Karpas-422 (cell line): Measurements from ENCODE around the gene SNX24. TPM values are rescaled to one million over a fixed set of nuclear protein-coding genes. Genes with fewer than 3 reads are reported as not detected.

ENCODE experiments used
- DNase-seq: peaks from one replicate; pipeline ENCODE4 v3.0.0-alpha.2; 2015
- H2AFZ ChIP-seq: fragments of 200-600 bp; sonication (generic); 2 replicates; pipeline ENCODE4 v1.6.1; 2014; ENCODE audit warnings: antibody characterized with exemption, low read length, mixed read lengths
- H3K27ac ChIP-seq: fragments of 200-600 bp; sonication (generic); 2 replicates; pipeline ENCODE4 v1.5.1; 2014; ENCODE audit warnings: mild to moderate bottlenecking, low read length, moderate library complexity
- H3K27me3 ChIP-seq: fragments of 200-600 bp; sonication (generic); 2 replicates; pipeline ENCODE4 v1.6.1; 2014; ENCODE audit warnings: low read length, mixed read lengths
- H3K36me3 ChIP-seq: fragments of 200-600 bp; sonication (generic); 2 replicates; pipeline ENCODE4 v1.6.1; 2014; ENCODE audit warnings: low read length, mixed read lengths; ENCODE audit not compliant: insufficient read depth
- H3K4me1 ChIP-seq: fragments of 200-600 bp; sonication (generic); 2 replicates; pipeline ENCODE4 v1.6.1; 2014; ENCODE audit warnings: mild to moderate bottlenecking, low read length, mixed read lengths
- H3K4me2 ChIP-seq: fragments of 200-600 bp; sonication (generic); 2 replicates; pipeline ENCODE4 v1.6.1; 2014; ENCODE audit warnings: low read length, low read depth, mild to moderate bottlenecking; ENCODE audit not compliant: poor library complexity, severe bottlenecking
- H3K4me3 ChIP-seq: fragments of 200-600 bp; sonication (generic); 2 replicates; pipeline ENCODE4 v1.5.1; 2014; ENCODE audit warnings: mild to moderate bottlenecking, antibody characterized with exemption, low read length, mixed read lengths
- H3K79me2 ChIP-seq: fragments of 200-600 bp; sonication (generic); 2 replicates; pipeline ENCODE4 v1.6.1; 2014; ENCODE audit warnings: mild to moderate bottlenecking, low read length, mixed read lengths
- H3K9ac ChIP-seq: fragments of 200-600 bp; sonication (generic); 2 replicates; pipeline ENCODE4 v1.6.0; 2014; ENCODE audit warnings: low read length
- H3K9me2 ChIP-seq: fragments of 200-600 bp; sonication (generic), shearing (Covaris generic); replicated peaks from 2 replicates; pipeline ENCODE4 v1.6.0; 2014; ENCODE audit warnings: mild to moderate bottlenecking, low read length, moderate library complexity; ENCODE audit not compliant: insufficient read depth
- H3K9me3 ChIP-seq: fragments of 300-700, 200-600 bp; sonication (generic); 2 replicates; pipeline ENCODE4 v1.6.1; 2014; ENCODE audit warnings: low read length, mixed read lengths
- H4K20me1 ChIP-seq: fragments of 200-600 bp; sonication (generic); 2 replicates; pipeline ENCODE4 v1.6.1; 2014; ENCODE audit warnings: mild to moderate bottlenecking, antibody characterized with exemption, low read length, low read depth; ENCODE audit not compliant: insufficient read depth
- small RNA-seq: library from RNA; depleted of rRNA; stranded (forward); fragments of <200 nt; gene quantifications from one replicate; pipeline ENCODE3, GENCODE V24; 2014
- total RNA-seq: library from RNA; depleted of rRNA; stranded (reverse); fragments of >200 nt; shearing (Covaris generic); gene quantifications from 2 replicates; pipeline ENCODE4 v1.2.3, GENCODE V29; 2014; ENCODE audit warnings: low replicate concordance; rRNA removed

Gene SNX24
- total RNA-seq, 1 experiment from 2014 or later, result not detected

DNA sequence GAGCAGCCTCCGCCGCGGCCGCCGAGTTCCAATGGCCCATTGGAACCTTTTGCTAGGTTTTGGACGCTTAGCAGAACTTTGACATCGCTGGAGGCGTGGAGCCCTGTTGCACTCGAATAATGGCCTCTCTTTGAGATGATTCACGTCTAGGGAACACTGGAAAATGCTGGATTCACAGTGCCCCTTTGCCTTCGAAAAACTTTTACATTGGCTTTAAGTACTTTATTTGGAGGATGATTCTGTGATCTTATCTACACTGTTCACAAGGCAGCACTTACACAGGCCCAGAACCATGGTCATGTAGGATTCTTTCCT, 191.6 kb downstream of the SNX24 start:
- Histone ChIP-seq H4K20me1 (no peaks in the 10 kb centered on the region), H3K9ac (no peak overlapping the region), H3K9me3 (no peaks in the 10 kb centered on the region), H3K9me2 (no peaks in the 10 kb centered on the region), H3K4me2 (no peak overlapping the region), H3K4me3 (no peak overlapping the region), H3K36me3 (no peaks in the 10 kb centered on the region), H3K79me2 (no peaks in the 10 kb centered on the region), H3K4me1 (no peaks in the 10 kb centered on the region), H3K27ac (no peak overlapping the region), H2AFZ (no peak overlapping the region), H3K27me3 (no peaks in the 10 kb centered on the region)
- no peak for DNase-seq

DNA sequence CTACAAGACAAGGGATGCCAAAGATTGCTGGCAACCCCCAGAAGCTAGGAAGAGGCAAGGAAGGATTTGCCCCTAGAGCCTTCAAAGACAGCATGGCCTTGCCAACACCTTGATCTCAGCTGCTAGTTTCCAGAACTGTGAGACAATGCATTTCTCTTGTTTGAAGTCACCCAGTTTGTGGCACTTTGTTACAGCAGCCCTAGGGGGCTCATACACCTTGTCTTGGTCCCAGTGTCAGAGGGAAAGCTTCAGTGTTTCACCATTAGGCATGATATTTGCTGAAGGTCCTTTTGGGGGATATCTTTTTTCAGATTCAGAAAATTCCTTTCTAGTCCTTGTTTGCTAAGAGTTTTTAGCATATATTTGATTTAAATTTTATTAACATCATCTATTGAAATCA, 194.3 kb downstream of the SNX24 start:
- H3K79me2 ChIP-seq, result no peaks in the 10 kb centered on the region
- H3K4me3 ChIP-seq, result no peak overlapping the region
- no peaks in the 10 kb centered on the region for H3K9me2 ChIP-seq
- no peaks in the 10 kb centered on the region for H3K36me3 ChIP-seq
- H3K27me3 ChIP-seq, result no peaks in the 10 kb centered on the region
- no peak overlapping the region for H3K9ac ChIP-seq
- DNase-seq, result no peak
- H3K4me2 ChIP-seq, result no peak overlapping the region
- H3K9me3 ChIP-seq, result no peaks in the 10 kb centered on the region
- no peaks in the 10 kb centered on the region for H4K20me1 ChIP-seq
- H3K4me1 ChIP-seq, result no peaks in the 10 kb centered on the region
- no peak overlapping the region for H3K27ac ChIP-seq
- H2AFZ ChIP-seq, result no peak overlapping the region

DNA sequence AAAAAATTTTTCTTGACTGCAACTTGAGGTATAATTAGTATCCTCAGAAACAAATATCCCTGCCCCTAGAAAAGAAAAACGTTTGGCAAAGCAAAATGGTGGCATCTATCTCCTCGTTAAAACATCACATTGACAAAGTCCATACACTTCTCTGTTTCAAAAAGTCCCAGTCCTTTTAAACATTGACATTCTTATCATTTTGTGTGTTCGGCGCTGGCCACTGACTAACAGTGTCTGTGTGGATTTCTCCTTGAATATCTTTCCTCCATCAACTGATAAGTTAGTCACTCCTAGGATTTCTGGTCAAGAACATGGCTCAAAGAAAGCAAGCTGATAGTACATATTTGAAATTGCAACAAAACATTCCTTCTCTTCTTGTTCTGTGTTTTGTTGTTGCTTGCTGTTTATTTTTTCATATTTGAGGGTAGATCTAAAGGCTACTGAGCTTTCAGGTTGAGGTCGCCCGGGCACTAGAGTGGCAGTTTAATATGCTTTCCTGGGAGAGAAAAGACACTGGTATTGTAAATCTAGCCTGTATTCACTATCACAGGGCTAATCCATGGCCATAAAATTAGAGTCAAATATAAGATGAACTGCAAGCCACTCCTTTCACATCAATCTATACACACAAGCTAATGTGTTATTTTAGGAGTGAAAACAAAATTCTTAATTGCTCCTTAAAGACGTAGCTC, 199.7 kb downstream of the SNX24 start:
- Histone ChIP-seq H3K9me3 (no peaks in the 10 kb centered on the region), H3K4me2 (no peak overlapping the region), H3K9me2 (no peaks in the 10 kb centered on the region), H3K4me1 (no peaks in the 10 kb centered on the region), H3K36me3 (no peaks in the 10 kb centered on the region), H3K27me3 (no peaks in the 10 kb centered on the region), H3K79me2 (no peaks in the 10 kb centered on the region), H3K27ac (no peak overlapping the region), H4K20me1 (no peaks in the 10 kb centered on the region), H3K9ac (no peak overlapping the region), H3K4me3 (no peak overlapping the region), H2AFZ (no peak overlapping the region)
- no peak for DNase-seq

DNA sequence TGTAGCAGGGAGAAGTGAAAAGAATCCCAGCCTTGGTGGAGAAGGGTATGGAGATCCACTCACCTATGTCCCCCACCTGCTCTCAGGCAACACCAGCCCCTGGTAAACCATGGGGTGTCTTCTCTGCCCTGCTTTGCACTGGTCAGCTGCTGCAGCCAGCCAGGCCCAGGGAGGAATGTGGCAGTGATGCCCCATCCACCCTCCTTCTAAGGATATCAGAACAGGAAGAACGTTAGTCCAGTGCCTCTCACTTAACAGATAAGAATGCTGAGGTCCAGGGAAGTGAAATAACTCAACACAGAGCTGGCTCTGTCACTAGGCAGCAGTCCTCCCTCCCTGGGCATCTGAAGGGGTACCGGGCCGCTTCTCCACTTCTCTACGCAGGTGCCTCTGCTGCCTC, 200.8 kb downstream of the SNX24 start:
- Histone ChIP-seq H3K4me2 (no peak overlapping the region), H3K9me3 (no peaks in the 10 kb centered on the region), H3K27me3 (no peaks in the 10 kb centered on the region), H3K36me3 (no peaks in the 10 kb centered on the region), H3K4me3 (no peak overlapping the region), H2AFZ (no peak overlapping the region), H3K27ac (no peak overlapping the region), H3K4me1 (no peaks in the 10 kb centered on the region), H3K9me2 (no peaks in the 10 kb centered on the region), H4K20me1 (no peaks in the 10 kb centered on the region), H3K79me2 (no peaks in the 10 kb centered on the region), H3K9ac (no peak overlapping the region)
- no peak for DNase-seq

DNA sequence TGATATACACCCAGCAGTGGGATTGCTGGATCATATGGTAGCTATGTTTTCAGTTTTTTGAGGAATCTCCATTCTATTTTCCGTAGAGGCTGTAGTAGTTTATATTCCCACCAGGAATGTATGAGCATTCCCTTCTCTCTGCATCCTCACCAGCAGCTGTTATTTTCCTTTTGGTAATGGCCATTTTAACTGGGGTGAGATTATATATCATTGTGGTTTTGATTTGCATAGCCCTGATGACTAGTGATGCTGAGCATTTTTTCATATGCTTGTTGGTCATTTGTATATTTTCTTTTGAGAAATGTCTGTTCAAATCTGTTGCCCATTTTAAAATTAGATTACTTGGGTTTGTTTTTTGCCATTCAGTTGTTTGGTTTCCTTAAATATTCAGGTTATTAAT, 202.3 kb downstream of the SNX24 start:
- H3K9me3 ChIP-seq, result no peaks in the 10 kb centered on the region
- no peaks in the 10 kb centered on the region for H3K9me2 ChIP-seq
- no peak overlapping the region for H3K4me2 ChIP-seq
- H3K9ac ChIP-seq, result no peak overlapping the region
- H2AFZ ChIP-seq, result no peak overlapping the region
- no peaks in the 10 kb centered on the region for H4K20me1 ChIP-seq
- H3K27ac ChIP-seq, result no peak overlapping the region
- DNase-seq, result no peak
- no peaks in the 10 kb centered on the region for H3K27me3 ChIP-seq
- no peaks in the 10 kb centered on the region for H3K36me3 ChIP-seq
- no peaks in the 10 kb centered on the region for H3K79me2 ChIP-seq
- no peak overlapping the region for H3K4me3 ChIP-seq
- no peaks in the 10 kb centered on the region for H3K4me1 ChIP-seq

DNA sequence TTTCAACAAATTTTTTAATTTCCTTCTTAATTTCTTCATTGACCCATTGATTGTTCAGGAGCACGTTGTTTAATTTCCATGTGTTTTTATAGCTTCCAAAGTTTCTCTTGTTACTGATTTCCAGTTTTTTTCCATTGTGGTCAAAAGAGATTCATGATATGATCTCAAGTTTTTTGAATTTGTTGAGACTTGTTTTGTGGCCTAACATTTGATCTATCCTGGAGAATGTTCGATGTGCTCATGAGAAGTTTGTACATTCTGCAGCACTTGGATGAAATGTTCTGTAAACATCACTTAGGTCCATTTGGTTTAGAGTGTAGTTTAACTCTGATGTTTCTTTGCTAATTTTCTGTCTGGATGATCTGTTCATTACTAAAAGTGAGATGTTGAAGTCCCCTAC, 205.8 kb downstream of the SNX24 start:
- H3K27me3 ChIP-seq, result no peaks in the 10 kb centered on the region
- H3K27ac ChIP-seq, result no peak overlapping the region
- no peaks in the 10 kb centered on the region for H3K4me1 ChIP-seq
- no peaks in the 10 kb centered on the region for H3K9me2 ChIP-seq
- no peak overlapping the region for H3K9ac ChIP-seq
- no peaks in the 10 kb centered on the region for H4K20me1 ChIP-seq
- no peaks in the 10 kb centered on the region for H3K36me3 ChIP-seq
- no peak for DNase-seq
- H3K4me2 ChIP-seq, result no peak overlapping the region
- no peak overlapping the region for H3K4me3 ChIP-seq
- H2AFZ ChIP-seq, result no peak overlapping the region
- H3K79me2 ChIP-seq, result no peaks in the 10 kb centered on the region
- H3K9me3 ChIP-seq, result no peaks in the 10 kb centered on the region

Small RNAs within 50 kb of the gene (small RNA-seq; reads per million reads assigned to genes)
- not detected for gene RN7SL689P

Other genes with a start within 250 kb of the SNX24 start
- 30.6 and 76.2 TPM in 2 replicates for gene SNX2, start 70.5 kb upstream of the SNX24 start, total RNA-seq
- gene PPIC, start 191.1 kb downstream of the SNX24 start, total RNA-seq, result not detected in 2 replicates
- gene PRDM6, start 243.6 kb downstream of the SNX24 start, total RNA-seq, result not detected in 2 replicates